Uterus (tissue), 2 donors: ENCODE results near the gene FAM25A.

ENCODE experiments used
- POLR2A ChIP-seq, 2 donors: fragments of 450-650 bp; IDR thresholded peaks; one replicate each; pipeline ENCODE4 v1.6.1; 2016; ENCODE audit warnings: antibody characterized with exemption in 2 of 2, mild to moderate bottlenecking in 1 of 2, moderate library complexity in 1 of 2
- TF ChIP-seq, protein P1 (sequence below), 4 experiments: fragments of 200-600 bp in 2 of 4; fragments of 450-650 bp in 2 of 4; sonication (generic) in 2 of 4; IDR thresholded peaks; one replicate each; pipeline ENCODE4 v1.5.1; 2016 to 2019; ENCODE audit warnings: antibody characterized with exemption in 4 of 4, mild to moderate bottlenecking in 2 of 4, moderate library complexity in 1 of 4

GRCh38 chr10:86974484-86974883, 45.6 kb upstream of the FAM25A start:
- TF ChIP-seq, protein P1, sequence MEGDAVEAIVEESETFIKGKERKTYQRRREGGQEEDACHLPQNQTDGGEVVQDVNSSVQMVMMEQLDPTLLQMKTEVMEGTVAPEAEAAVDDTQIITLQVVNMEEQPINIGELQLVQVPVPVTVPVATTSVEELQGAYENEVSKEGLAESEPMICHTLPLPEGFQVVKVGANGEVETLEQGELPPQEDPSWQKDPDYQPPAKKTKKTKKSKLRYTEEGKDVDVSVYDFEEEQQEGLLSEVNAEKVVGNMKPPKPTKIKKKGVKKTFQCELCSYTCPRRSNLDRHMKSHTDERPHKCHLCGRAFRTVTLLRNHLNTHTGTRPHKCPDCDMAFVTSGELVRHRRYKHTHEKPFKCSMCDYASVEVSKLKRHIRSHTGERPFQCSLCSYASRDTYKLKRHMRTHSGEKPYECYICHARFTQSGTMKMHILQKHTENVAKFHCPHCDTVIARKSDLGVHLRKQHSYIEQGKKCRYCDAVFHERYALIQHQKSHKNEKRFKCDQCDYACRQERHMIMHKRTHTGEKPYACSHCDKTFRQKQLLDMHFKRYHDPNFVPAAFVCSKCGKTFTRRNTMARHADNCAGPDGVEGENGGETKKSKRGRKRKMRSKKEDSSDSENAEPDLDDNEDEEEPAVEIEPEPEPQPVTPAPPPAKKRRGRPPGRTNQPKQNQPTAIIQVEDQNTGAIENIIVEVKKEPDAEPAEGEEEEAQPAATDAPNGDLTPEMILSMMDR (IDR thresholded peaks at IDR 0.05) = no peak
- TF ChIP-seq POLR2A (IDR thresholded peaks at IDR 0.05) = no peak
